Measurements from ENCODE around the gene SNAI3.

Gene SNAI3

DNA sequence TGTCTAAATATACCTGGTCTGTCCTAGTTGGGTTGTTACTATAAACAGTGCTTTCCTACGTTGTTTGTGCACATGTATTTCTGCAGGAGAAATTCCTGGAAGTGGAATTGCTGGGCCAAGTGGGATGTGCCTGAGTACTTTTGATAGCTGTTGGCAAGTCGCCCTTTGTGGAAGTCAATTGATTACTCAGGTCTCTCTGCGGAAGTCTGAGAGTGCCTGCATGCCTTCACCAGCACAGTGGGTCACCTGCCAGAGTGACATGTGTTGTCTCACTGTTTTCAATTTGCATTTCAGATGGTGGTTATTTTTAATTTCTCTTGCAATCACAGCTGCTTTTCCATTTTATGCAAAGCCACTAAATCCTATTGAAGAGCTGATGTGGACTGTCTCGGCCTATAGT, 21.2 kb downstream of the SNAI3 start:
- DNase-seq, result no peak

- peak; percentile 96 for DNase-seq
These were observed 23.3 kb downstream of the SNAI3 start, which contains the start of gene MVD for GRCh38 chr16:88662843-88663606. Gene MVD (minus strand): TSS chr16:88663091. CDS start chr16:88663080, 11 bp downstream.

- DNase-seq, result no peak
These were observed 24.0 kb downstream of the SNAI3 start for GRCh38 chr16:88662222-88662842.

DNA sequence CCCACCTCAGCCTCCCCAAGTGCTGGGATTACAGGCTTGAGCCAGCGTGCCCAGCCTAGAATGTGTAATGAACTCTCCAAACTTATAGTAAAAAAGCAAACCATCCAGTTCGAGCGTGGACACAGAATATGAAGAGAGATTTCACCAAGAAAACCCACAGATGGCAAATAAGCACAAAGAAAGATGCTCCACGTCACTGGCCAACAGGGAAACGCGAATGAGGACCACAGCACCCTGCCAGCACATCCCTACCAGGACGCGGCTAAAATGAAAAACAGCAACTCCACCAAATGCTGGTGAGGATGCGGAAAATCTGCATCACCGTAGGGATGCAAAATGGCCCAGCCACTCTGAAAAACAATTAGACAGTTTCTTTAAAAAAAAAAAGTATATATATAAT, 24.8 kb downstream of the SNAI3 start:
- DNase-seq, result no peak

DNA sequence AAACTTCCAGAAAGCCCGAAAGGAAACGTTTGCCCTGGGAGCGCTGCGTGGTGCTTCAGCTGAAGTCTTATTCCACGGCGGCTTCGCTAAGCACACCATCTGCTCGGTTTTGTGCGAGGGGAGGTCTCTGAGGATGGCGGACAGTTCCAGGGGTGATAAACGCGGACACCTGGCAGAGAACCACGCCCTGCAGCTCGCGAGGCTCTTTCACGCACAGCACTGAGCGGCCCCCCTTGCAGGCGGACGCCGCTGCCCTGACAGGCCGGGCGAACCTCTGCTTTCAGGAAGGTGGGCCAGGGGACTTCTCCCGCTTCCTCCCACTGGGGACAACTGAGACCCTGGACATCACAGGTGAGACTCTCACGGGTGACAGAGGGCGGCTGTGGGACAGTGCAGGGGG, 27.1 kb downstream of the SNAI3 start:
- no peak for DNase-seq

DNA sequence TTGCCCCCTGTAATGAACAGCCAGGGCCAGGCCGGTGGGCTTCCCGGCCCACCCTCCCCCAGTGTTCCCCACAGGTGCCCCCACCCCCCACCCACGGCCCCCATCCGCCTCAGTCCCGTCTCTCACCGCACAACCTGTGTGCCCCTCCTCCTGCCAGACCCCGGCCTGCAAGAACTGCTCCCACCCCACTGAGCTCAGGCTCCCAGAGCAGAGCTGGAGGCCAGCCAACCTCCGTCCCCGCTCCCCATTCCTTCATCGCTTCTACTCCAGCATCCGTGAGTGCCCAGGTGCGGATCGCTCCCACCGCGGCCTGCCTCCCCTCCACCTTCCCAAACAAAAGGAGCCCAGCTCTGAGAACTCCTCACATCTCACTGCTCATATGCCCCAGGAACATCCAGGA, 27.6 kb downstream of the SNAI3 start:
- DNase-seq, result no peak

DNA sequence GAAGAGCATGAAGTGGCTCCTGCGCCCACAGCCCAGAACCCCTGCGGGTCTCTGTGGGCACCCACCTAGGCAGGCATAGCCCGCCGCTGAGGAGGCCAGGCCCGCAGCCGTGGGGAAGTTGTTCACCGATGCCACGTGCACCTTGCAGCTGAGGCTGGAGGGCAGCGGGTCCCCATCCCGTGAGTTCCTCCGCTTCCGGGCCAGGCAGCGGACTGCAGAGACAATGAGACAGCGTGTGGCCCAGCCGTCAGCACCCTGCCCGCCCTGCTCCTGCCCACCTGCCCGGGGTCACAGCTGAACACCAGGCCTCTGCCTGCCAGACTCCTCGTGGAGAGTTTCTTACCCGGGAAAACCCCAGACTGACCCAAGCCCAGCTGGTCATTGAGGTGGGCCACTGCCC, 28.9 kb downstream of the SNAI3 start:
- DNase-seq, result no peak

GRCh38 chr16:88656291-88656980, 29.9 kb downstream of the SNAI3 start:
- no peak for DNase-seq

DNA sequence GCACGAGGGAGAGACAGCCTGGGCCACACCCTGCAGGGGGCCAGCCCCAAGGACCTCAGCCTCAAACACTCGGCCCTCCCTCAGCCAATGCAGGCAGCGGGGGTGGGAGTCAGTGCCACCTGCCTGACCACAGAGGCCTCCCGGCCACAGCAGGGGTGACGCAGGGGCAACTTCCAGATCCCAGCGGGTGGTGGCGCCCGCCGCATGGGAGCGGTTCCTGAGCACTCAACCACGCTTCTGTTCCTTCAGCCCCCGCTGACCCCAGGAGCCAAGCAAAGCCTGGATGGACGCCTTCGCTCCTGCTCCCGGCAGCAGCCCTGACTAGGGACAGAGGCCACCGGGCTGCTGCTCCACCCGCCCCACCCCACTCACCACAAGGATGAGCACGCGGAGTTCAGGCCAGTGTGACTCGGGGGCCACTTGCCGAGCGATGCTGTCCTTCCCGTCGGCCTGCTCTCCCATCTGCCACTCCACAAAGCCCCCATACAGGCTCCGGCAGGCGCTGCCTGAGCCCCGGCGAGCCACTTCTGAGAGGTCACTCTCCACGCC, 30.5 kb downstream of the SNAI3 start:
- no peak for DNase-seq

- DNase-seq, result no peak
These were observed 31.1 kb downstream of the SNAI3 start for GRCh38 chr16:88655053-88655732.

DNA sequence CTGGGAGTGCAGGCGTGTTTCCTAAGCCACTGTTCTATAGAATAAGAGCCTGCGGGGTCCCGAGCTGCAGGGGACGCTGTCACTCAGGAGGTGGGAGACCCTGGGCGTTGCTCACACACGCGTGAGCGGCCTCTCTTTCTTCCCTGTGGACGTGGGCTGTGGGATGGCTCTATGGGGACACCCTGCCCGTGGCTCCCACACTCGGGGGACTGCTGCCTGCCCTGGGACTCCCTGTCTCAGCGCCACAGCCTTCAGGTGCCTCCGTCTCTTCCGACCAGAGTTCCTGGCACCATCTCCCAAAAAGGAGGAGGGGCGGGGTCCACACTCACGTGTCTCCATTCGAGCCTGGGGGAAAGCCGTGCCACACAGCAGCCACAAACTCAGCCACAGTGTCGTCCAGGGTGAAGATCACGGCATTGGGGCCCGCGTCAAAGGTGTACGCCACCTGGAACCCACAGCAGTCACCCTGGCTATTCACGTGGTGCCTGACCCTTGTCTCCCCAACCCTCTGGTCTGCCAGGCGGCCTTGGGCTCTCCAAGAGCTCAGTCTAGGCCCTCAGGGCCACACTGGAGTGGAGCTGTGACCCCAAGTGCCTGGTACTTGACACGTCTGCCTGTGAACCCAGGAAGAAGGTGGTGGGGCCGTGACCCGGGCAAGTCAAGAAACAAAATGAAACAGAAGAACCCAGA, 31.8 kb downstream of the SNAI3 start:
- DNase-seq, result no peak

DNA sequence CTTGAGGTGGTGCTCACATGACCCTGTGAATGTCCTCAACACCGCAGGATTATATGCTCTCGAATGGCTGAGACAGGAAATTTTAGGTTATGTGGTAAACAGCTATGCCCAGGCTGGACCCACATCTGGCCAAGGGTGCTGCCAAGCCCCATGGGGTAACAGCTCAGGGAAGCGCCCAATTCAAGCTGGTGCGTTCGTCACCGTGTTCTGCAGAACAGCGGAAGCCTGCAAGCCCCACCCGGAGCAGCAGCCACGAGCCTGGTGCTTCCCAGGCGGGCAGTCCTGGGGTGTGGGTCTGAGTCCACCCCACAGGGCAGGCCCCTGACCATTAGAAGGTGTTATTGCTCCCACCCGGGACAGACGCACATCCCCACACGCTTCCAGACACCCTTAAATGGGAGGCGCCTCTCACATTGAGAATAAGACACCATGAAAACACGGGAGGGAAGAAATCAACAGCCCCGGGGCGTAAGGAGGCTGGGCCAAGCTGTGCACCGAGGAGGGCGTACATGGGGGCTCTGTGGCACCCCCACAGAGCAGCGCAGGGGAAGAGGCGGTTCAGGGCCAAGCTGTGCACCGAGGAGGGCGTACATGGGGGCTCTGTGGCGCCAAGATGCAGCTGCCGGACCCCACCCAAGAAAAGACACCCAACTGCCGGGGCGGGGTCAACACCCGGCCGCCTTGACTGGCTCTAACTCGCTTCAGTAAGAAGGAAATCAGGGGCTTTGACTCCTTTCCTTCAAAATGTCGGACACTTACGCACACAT, 32.5 kb downstream of the SNAI3 start:
- DNase-seq, result no peak

DNA sequence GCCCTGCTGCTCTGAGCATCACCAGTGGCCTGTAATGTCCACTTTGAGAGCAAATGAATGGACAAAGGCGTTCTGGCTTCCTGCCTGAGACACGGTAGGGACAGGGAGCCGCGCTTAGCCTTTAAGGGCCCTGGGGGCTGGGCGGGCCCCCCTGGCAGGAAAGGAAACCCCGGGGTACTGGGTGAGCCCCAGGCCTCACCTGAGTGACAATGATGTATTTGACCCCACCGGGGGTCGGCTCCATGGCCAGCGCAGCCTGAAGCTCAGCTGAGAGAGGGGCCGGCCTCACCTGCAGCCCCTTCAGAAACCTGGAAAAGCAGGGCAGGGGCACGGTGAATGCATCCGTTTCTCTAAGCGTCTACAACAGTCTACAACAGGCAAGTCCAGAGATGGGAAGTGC, 33.2 kb downstream of the SNAI3 start:
- no peak for DNase-seq

DNA sequence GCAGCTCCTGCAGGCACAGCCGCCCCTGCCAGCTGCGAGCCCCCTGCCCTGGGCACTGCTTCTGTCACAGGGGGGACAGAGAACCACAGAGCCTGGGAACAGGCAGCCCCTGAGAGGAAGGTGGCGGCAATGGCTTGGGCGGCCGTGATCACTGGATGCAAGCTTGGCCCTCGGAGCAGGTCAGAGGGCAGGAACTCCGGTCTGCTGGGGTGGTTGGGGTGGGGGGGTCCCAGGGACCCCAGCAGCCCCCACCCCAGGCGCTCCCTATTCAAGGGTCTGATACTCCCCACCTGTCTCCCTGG, 33.6 kb downstream of the SNAI3 start:
- no peak for DNase-seq

- no peak for DNase-seq
These were observed 34.1 kb downstream of the SNAI3 start for GRCh38 chr16:88651989-88652761.

GRCh38 chr16:88651276-88651988, 34.9 kb downstream of the SNAI3 start:
- DNase-seq, result peak; percentile 60

DNA sequence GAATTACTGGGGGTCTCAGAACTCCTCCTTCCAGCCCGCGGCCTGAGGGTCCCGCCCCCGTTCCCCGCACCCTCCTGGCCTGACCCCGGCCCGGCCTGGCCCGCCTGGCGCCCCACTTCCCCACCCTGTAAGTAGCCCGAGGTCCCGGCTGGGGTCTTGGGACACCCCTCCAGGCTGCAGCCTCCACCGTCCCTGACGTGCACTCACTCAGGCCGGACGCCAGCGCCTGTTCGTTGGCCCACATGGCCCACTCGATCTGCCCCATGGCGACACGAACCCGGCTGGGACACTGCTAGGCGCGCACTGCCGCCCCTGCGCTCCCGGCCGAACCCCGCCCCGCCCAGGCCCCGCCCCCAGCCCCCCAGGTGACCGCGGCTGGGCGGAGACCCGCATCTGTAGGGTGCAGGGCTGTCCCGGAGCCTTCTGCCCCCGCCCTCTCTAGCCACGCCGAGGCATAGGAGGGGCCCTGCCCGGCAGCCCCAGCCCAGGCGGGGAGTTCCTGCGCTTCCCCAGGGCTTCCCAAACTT, 35.5 kb downstream of the SNAI3 start, which contains the start of gene CYBA:
Gene CYBA (minus strand): TSS at position 305 of the 527 bp plus-strand sequence. CDS start 40 bp downstream, at position 265.
- peak; percentile 63 for DNase-seq

GRCh38 chr16:88649924-88650748, 36.2 kb downstream of the SNAI3 start:
- DNase-seq, result no peak

Measured in effector CD4-positive, alpha-beta T cell (primary cell).